CD14-positive monocyte (primary cell): Measurements from ENCODE around the gene MGAT5. TPM values are rescaled to one million over a fixed set of nuclear protein-coding genes. Genes with fewer than 3 reads are reported as not detected.

Source experiments
- DNase-seq, 3 donors: peaks; one replicate each; pipeline ENCODE4 v3.0.0-alpha.2; 2011 to 2022
- H2AFZ ChIP-seq: 2 replicates; pipeline ENCODE4 v1.6.0; 2012; ENCODE audit warnings: mild to moderate bottlenecking, low read depth, low read length, inconsistent platforms; ENCODE audit not compliant: insufficient read depth, poor library complexity, severe bottlenecking
- H3K27ac ChIP-seq, 2 donors: 1 replicate in 1 of 2; 2 replicates in 1 of 2; pipeline ENCODE4 v1.5.1; 2012 to 2013; ENCODE audit warnings: low read length in 2 of 2, control low read depth in 1 of 2, inconsistent platforms in 1 of 2, low read depth in 1 of 2, mild to moderate bottlenecking in 1 of 2
- H3K27me3 ChIP-seq, 2 donors: one replicate each; pipeline versions ENCODE4 v1.6.0 to v1.6.1; 2011 to 2013; ENCODE audit warnings: low read length in 2 of 2; ENCODE audit not compliant: control insufficient read depth in 2 of 2, insufficient read depth in 2 of 2
- H3K36me3 ChIP-seq, 2 donors: replicated peaks in 1 of 2; 1 replicate in 1 of 2; 2 replicates in 1 of 2; pipeline versions ENCODE4 v1.5.1 to v1.6.1; 2012 to 2013; ENCODE audit warnings: low read length in 2 of 2, control low read depth in 1 of 2, inconsistent platforms in 1 of 2, mild to moderate bottlenecking in 1 of 2; ENCODE audit not compliant: insufficient read depth in 2 of 2, control insufficient read depth in 1 of 2
- H3K4me1 ChIP-seq, 2 donors: 1 replicate in 1 of 2; 2 replicates in 1 of 2; pipeline versions ENCODE4 v1.5.1 to v1.6.1; 2012 to 2013; ENCODE audit warnings: low read length in 2 of 2, control low read depth in 1 of 2, inconsistent platforms in 1 of 2, mild to moderate bottlenecking in 1 of 2, moderate library complexity in 1 of 2; ENCODE audit not compliant: insufficient read depth in 2 of 2, control insufficient read depth in 1 of 2
- H3K4me2 ChIP-seq: replicated peaks from 2 replicates; pipeline ENCODE3; 2012; ENCODE audit warnings: low read length, moderate library complexity, mild to moderate bottlenecking; ENCODE audit not compliant: poor library complexity, severe bottlenecking; ENCODE audit errors: extremely low read depth
- H3K4me3 ChIP-seq, 3 experiments: fragments of 200-600 bp in 1 of 3; sonication (generic) in 1 of 3; replicated peaks in 1 of 3; 1 replicate in 2 of 3; 2 replicates in 1 of 3; pipeline ENCODE4 v1.5.1; 2011 to 2013; ENCODE audit warnings: low read length in 3 of 3, mild to moderate bottlenecking in 3 of 3, control low read depth in 2 of 3, low read depth in 2 of 3, inconsistent platforms in 1 of 3, moderate library complexity in 1 of 3
- H3K79me2 ChIP-seq: 2 replicates; pipeline ENCODE4 v1.6.0; 2012; ENCODE audit warnings: mild to moderate bottlenecking, control low read depth, inconsistent platforms, low read length, moderate library complexity; ENCODE audit not compliant: insufficient read depth
- H3K9ac ChIP-seq: 2 replicates; pipeline ENCODE4 v1.6.0; 2017; ENCODE audit warnings: low read length, mild to moderate bottlenecking; ENCODE audit not compliant: insufficient read depth, poor library complexity, severe bottlenecking
- H3K9me3 ChIP-seq, 2 donors: replicated peaks in 1 of 2; 1 replicate in 1 of 2; 2 replicates in 1 of 2; pipeline versions ENCODE4 v1.5.1 to v1.6.1; 2012 to 2013; ENCODE audit warnings: low read length in 2 of 2, control low read depth in 1 of 2; ENCODE audit not compliant: control insufficient read depth in 1 of 2, insufficient read depth in 1 of 2
- H4K20me1 ChIP-seq: 2 replicates; pipeline ENCODE4 v1.6.0; 2012; ENCODE audit warnings: mild to moderate bottlenecking, low read length, control low read depth, moderate library complexity; ENCODE audit not compliant: insufficient read depth
- H3K27ac Mint-ChIP-seq, 7 donors: one replicate each; pipeline ENCODE4 v1.8.0; 2020; ENCODE audit warnings: mild to moderate bottlenecking in 7 of 7, mixed read lengths in 7 of 7, moderate library complexity in 6 of 7, inconsistent platforms in 2 of 7
- H3K27me3 Mint-ChIP-seq, 3 donors: one replicate each; pipeline ENCODE4 v1.8.0; 2021 to 2022; ENCODE audit warnings: low read depth in 3 of 3, mild to moderate bottlenecking in 3 of 3, mixed read lengths in 3 of 3, moderate library complexity in 3 of 3, inconsistent platforms in 1 of 3
- H3K36me3 Mint-ChIP-seq, 2 donors: one replicate each; pipeline ENCODE4 v1.8.0; 2020; ENCODE audit warnings: mixed read lengths in 2 of 2, inconsistent platforms in 1 of 2, mild to moderate bottlenecking in 1 of 2
- H3K4me1 Mint-ChIP-seq: one replicate; pipeline ENCODE4 v1.8.0; 2020; ENCODE audit warnings: mild to moderate bottlenecking, mixed read lengths
- H3K4me3 Mint-ChIP-seq, 2 donors: one replicate each; pipeline ENCODE4 v1.8.0; 2020; ENCODE audit warnings: mild to moderate bottlenecking in 2 of 2, mixed read lengths in 2 of 2, moderate library complexity in 1 of 2
- H3K9me3 Mint-ChIP-seq, 7 donors: one replicate each; pipeline ENCODE4 v1.8.0; 2020 to 2022; ENCODE audit warnings: mixed read lengths in 7 of 7, mild to moderate bottlenecking in 6 of 7, moderate library complexity in 6 of 7, inconsistent platforms in 2 of 7
- CTCF ChIP-seq: fragments of 200-600 bp; IDR thresholded peaks from one replicate; pipeline ENCODE4 v1.8.0; 2022; ENCODE audit warnings: antibody characterized with exemption, mild to moderate bottlenecking
- WGBS: methylation state at CpG from one replicate; pipeline ENCODE4 v1.1.5; 2013; ENCODE audit warnings: missing lambda C conversion rate; ENCODE audit not compliant: insufficient coverage; 5-methylcytosine and 5-hydroxymethylcytosine counted together
- intact Hi-C, 2 donors: fragments of 100-400 bp; cut with micrococcal nuclease; formaldehyde crosslinking; loops; one replicate each; pipeline versions ENCODE4 v1.15.0 to v1.15.1; 2023
- polyA plus RNA-seq, 3 donors: library from polyadenylated mRNA; depleted of rRNA in 1 of 3; unstranded in 2 of 3; stranded (reverse) in 1 of 3; fragments of 300-500 nt in 2 of 3; fragments of >200 nt in 1 of 3; fragmentation: Illumina TruSeq in 2 of 3; gene quantifications; 1 replicate in 2 of 3; 2 replicates in 1 of 3; pipeline ENCODE4 v1.2.3, GENCODE V29; 2012 to 2021

MGAT5 gene
- polyA plus RNA-seq, 3 donors: 1.9 to 6.6 (median 2.4) TPM

GRCh38 chr2:134351899-134352298 is 98.0 kb downstream of the MGAT5 start:
- no peak overlapping the region for H3K9ac ChIP-seq
- no peaks in the 10 kb centered on the region for H3K4me1 ChIP-seq
- no peaks in the 10 kb centered on the region for H4K20me1 ChIP-seq
- no peaks in the 10 kb centered on the region for H3K27me3 ChIP-seq
- no CpG with 5 or more reads among the region's 2 CpGs for WGBS
- no peak overlapping the region for H3K4me2 ChIP-seq
- no peak for DNase-seq
- TF ChIP-seq CTCF: no peak
- Mint-ChIP-seq H3K36me3 (peaks cover 48 to 54% of the 10 kb centered on the region in 2 donors), H3K27me3 (peaks cover 0 to 2% (median 0%) of the 10 kb centered on the region in 3 donors), H3K9me3 (no peaks in the 10 kb centered on the region), H3K4me1 (no peaks in the 10 kb centered on the region), H3K27ac (no peak overlapping the region), H3K4me3 (no peak overlapping the region)
- intact Hi-C loops: no loop called here
- H3K36me3 ChIP-seq: peaks cover 21 to 65% of the 10 kb centered on the region in 2 donors
- no peak overlapping the region for H3K27ac ChIP-seq
- no peaks in the 10 kb centered on the region for H3K79me2 ChIP-seq
- no peak overlapping the region for H3K4me3 ChIP-seq
- no peaks in the 10 kb centered on the region for H3K9me3 ChIP-seq
- H2AFZ ChIP-seq: no peak overlapping the region

GRCh38 chr2:134352844-134353243 is 99.0 kb downstream of the MGAT5 start:
- no peaks in the 10 kb centered on the region for H4K20me1 ChIP-seq
- Mint-ChIP-seq H3K4me3 (no peak overlapping the region), H3K27me3 (peaks cover 0 to 2% (median 0%) of the 10 kb centered on the region in 3 donors), H3K36me3 (peaks cover 55% of the 10 kb centered on the region in 2 donors), H3K27ac (no peak overlapping the region), H3K4me1 (no peaks in the 10 kb centered on the region), H3K9me3 (no peaks in the 10 kb centered on the region)
- H3K27me3 ChIP-seq: no peaks in the 10 kb centered on the region
- no peaks in the 10 kb centered on the region for H3K9me3 ChIP-seq
- H3K4me1 ChIP-seq: no peaks in the 10 kb centered on the region
- H3K9ac ChIP-seq: no peak overlapping the region
- intact Hi-C loops: no loop called here
- H3K79me2 ChIP-seq: no peaks in the 10 kb centered on the region
- no peak for DNase-seq
- WGBS: 100% methylated on average over 2 of the region's 3 CpGs
- H3K36me3 ChIP-seq: peaks cover 21 to 66% of the 10 kb centered on the region in 2 donors
- no peak overlapping the region for H2AFZ ChIP-seq
- H3K4me3 ChIP-seq: no peak overlapping the region
- no peak overlapping the region for H3K4me2 ChIP-seq
- no peak for TF ChIP-seq CTCF
- no peak overlapping the region for H3K27ac ChIP-seq
